HepG2 (cell line): ENCODE data around the gene TRPT1. TPM values are rescaled to one million over a fixed set of nuclear protein-coding genes. Genes with fewer than 3 reads are reported as not detected.
A peak's percentile ranks its signal among the peaks of the same experiment; 100 is the strongest.

ENCODE experiments used
- ATF4 ChIP-seq, 2 experiments: fragments of 450-650 bp in 1 of 2; sonication (generic) in 1 of 2; formaldehyde crosslinking; IDR thresholded peaks; 2 replicates each; pipeline versions ENCODE4 v1.5.0 to v1.8.0; 2020 to 2022; ENCODE audit warnings: mild to moderate bottlenecking in 1 of 2, missing genetic modification reagents in 1 of 2
- CEBPG ChIP-seq: IDR thresholded peaks from 2 replicates; pipeline ENCODE4 v1.6.1; 2016
- ESRRA ChIP-seq: sonication (generic); formaldehyde crosslinking; IDR thresholded peaks from 2 replicates; pipeline ENCODE4 v1.5.1; 2020; ENCODE audit warnings: mild to moderate bottlenecking, low read depth, missing genetic modification reagents
- NR2F6 ChIP-seq, 2 experiments: IDR thresholded peaks; 2 replicates each; pipeline ENCODE4 v1.6.1; 2016; ENCODE audit warnings: antibody characterized with exemption in 1 of 2, mild to moderate bottlenecking in 1 of 2
- SAP130 ChIP-seq: IDR thresholded peaks from 2 replicates; pipeline ENCODE4 v1.6.1; 2016; ENCODE audit warnings: low read depth
- SP1 ChIP-seq, 2 experiments: fragments of 450-650 bp in 1 of 2; sonication (generic) in 1 of 2; formaldehyde crosslinking in 1 of 2; IDR thresholded peaks; 2 replicates each; pipeline versions ENCODE4 v1.4.0 to v1.6.1; 2016 to 2020; ENCODE audit warnings: missing genetic modification reagents in 1 of 2
- TBL1XR1 ChIP-seq: fragments of 150-350 bp; IDR thresholded peaks from 2 replicates; pipeline ENCODE4 v1.6.1; 2014; ENCODE audit warnings: borderline replicate concordance, low read length; ENCODE audit not compliant: partially characterized antibody
- U2AF1 ChIP-seq: fragments of 200-400 bp; formaldehyde crosslinking; optimal IDR thresholded peaks from 2 replicates; pipeline ENCODE3; 2017; ENCODE audit warnings: mild to moderate bottlenecking, low read depth, low read length
- UBTF ChIP-seq: sonication (generic); formaldehyde crosslinking; IDR thresholded peaks from 2 replicates; pipeline ENCODE4 v1.4.0; 2020; ENCODE audit warnings: mild to moderate bottlenecking, missing genetic modification reagents
- ZKSCAN5 ChIP-seq: sonication (generic); formaldehyde crosslinking; IDR thresholded peaks from 2 replicates; pipeline ENCODE4 v1.5.1; 2020; ENCODE audit warnings: mild to moderate bottlenecking, missing genetic modification reagents
- ZNF10 ChIP-seq: sonication (generic); formaldehyde crosslinking; IDR thresholded peaks from 2 replicates; pipeline ENCODE4 v1.4.0; 2020; ENCODE audit warnings: mild to moderate bottlenecking, low read depth, missing genetic modification reagents, borderline replicate concordance
- ZNF331 ChIP-seq: sonication (generic); formaldehyde crosslinking; IDR thresholded peaks from 2 replicates; pipeline ENCODE4 v1.4.0; 2020; ENCODE audit warnings: missing genetic modification reagents
- ZNF792 ChIP-seq: IDR thresholded peaks from 2 replicates; pipeline ENCODE4 v1.6.1; 2016
- polyA plus RNA-seq, 8 experiments: library from polyadenylated mRNA; depleted of rRNA in 3 of 8; stranded (reverse) in 7 of 8; unstranded in 1 of 8; fragments of >200 nt; fragmentation: Illumina TruSeq in 4 of 8; extraction: Trizol in 4 of 8; gene quantifications; 2 replicates each; pipeline versions ENCODE4 v1.2.1 to v1.2.3, GENCODE V29; 2011 to 2016; ENCODE audit warnings: low read depth in 4 of 8, missing spikeins in 1 of 8, mixed read lengths in 1 of 8; ENCODE audit not compliant: insufficient read depth in 1 of 8
- total RNA-seq, 5 experiments: library from RNA; depleted of rRNA; stranded (reverse); fragments of >200 nt; fragmentation: Illumina TruSeq; extraction: Trizol; gene quantifications; 2 replicates each; pipeline ENCODE4 v1.2.3, GENCODE V29; 2016; ENCODE audit warnings: low read depth in 1 of 5
- TF ChIP-seq, protein P1 (sequence below): sonication (generic); formaldehyde crosslinking; IDR thresholded peaks from 2 replicates; pipeline ENCODE4 v1.4.0; 2020; ENCODE audit warnings: missing genetic modification reagents
- TF ChIP-seq, protein P2 (sequence below): IDR thresholded peaks from 2 replicates; pipeline ENCODE4 v1.6.1; 2016; ENCODE audit warnings: low read depth
- TF ChIP-seq, protein P3 (sequence below): sonication (generic); formaldehyde crosslinking; conservative IDR thresholded peaks from 2 replicates; pipeline ENCODE4 v1.8.0; 2022; ENCODE audit warnings: missing genetic modification reagents
- TF ChIP-seq, protein P4 (sequence below): sonication (generic); formaldehyde crosslinking; IDR thresholded peaks from 2 replicates; pipeline ENCODE4 v1.5.1; 2020; ENCODE audit warnings: mild to moderate bottlenecking, moderate library complexity, missing genetic modification reagents

The TRPT1 gene
- total and polyA plus RNA-seq, 2 of the 13 experiments (the other 11 are each of a cell fraction or from before 2014, with no cell fraction given) = 24.8 to 40.7 TPM

- TF ChIP-seq UBTF (CRISPR knock-in tag) (peak; percentile 69), SP1 (IDR thresholded peaks at IDR 0.05) (no peak), SP1 (CRISPR knock-in tag; IDR thresholded peaks at IDR 0.05) (peak; percentile 91), ATF4 (CRISPR knock-in tag; IDR thresholded peaks at IDR 0.05) (no peak; a peak in 1 of 4 replicates), ZNF792 (CRISPR knock-in tag) (0 out of 2 replicates have a peak, but pooled peaks have one; percentile 22), ZNF10 (CRISPR knock-in tag) (no peak), ZNF331 (CRISPR knock-in tag) (peak; percentile 46), TBL1XR1 (peak; percentile 45), SAP130 (peak; percentile 95), CEBPG (CRISPR knock-in tag) (peak; percentile 88), NR2F6 (IDR thresholded peaks at IDR 0.05) (peak; percentile 52), NR2F6 (CRISPR knock-in tag; IDR thresholded peaks at IDR 0.05) (peak; percentile 83), ESRRA (peak; percentile 57; the same call in 1 of the 2 replicates), ZKSCAN5 (no peak), U2AF1 (peak; percentile 46)
- TF ChIP-seq, protein P1, sequence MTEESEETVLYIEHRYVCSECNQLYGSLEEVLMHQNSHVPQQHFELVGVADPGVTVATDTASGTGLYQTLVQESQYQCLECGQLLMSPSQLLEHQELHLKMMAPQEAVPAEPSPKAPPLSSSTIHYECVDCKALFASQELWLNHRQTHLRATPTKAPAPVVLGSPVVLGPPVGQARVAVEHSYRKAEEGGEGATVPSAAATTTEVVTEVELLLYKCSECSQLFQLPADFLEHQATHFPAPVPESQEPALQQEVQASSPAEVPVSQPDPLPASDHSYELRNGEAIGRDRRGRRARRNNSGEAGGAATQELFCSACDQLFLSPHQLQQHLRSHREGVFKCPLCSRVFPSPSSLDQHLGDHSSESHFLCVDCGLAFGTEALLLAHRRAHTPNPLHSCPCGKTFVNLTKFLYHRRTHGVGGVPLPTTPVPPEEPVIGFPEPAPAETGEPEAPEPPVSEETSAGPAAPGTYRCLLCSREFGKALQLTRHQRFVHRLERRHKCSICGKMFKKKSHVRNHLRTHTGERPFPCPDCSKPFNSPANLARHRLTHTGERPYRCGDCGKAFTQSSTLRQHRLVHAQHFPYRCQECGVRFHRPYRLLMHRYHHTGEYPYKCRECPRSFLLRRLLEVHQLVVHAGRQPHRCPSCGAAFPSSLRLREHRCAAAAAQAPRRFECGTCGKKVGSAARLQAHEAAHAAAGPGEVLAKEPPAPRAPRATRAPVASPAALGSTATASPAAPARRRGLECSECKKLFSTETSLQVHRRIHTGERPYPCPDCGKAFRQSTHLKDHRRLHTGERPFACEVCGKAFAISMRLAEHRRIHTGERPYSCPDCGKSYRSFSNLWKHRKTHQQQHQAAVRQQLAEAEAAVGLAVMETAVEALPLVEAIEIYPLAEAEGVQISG (CRISPR knock-in tag) = peak; percentile 96
- TF ChIP-seq, protein P2, sequence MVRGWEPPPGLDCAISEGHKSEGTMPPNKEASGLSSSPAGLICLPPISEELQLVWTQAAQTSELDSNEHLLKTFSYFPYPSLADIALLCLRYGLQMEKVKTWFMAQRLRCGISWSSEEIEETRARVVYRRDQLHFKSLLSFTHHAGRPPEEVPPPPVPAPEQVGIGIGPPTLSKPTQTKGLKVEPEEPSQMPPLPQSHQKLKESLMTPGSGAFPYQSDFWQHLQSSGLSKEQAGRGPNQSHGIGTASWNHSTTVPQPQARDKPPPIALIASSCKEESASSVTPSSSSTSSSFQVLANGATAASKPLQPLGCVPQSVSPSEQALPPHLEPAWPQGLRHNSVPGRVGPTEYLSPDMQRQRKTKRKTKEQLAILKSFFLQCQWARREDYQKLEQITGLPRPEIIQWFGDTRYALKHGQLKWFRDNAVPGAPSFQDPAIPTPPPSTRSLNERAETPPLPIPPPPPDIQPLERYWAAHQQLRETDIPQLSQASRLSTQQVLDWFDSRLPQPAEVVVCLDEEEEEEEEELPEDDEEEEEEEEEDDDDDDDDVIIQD (CRISPR knock-in tag) = peak; percentile 47; the same call in 1 of the 2 replicates
- TF ChIP-seq, protein P3, sequence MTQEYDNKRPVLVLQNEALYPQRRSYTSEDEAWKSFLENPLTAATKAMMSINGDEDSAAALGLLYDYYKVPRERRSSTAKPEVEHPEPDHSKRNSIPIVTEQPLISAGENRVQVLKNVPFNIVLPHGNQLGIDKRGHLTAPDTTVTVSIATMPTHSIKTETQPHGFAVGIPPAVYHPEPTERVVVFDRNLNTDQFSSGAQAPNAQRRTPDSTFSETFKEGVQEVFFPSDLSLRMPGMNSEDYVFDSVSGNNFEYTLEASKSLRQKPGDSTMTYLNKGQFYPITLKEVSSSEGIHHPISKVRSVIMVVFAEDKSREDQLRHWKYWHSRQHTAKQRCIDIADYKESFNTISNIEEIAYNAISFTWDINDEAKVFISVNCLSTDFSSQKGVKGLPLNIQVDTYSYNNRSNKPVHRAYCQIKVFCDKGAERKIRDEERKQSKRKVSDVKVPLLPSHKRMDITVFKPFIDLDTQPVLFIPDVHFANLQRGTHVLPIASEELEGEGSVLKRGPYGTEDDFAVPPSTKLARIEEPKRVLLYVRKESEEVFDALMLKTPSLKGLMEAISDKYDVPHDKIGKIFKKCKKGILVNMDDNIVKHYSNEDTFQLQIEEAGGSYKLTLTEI = no peak
- TF ChIP-seq, protein P4, sequence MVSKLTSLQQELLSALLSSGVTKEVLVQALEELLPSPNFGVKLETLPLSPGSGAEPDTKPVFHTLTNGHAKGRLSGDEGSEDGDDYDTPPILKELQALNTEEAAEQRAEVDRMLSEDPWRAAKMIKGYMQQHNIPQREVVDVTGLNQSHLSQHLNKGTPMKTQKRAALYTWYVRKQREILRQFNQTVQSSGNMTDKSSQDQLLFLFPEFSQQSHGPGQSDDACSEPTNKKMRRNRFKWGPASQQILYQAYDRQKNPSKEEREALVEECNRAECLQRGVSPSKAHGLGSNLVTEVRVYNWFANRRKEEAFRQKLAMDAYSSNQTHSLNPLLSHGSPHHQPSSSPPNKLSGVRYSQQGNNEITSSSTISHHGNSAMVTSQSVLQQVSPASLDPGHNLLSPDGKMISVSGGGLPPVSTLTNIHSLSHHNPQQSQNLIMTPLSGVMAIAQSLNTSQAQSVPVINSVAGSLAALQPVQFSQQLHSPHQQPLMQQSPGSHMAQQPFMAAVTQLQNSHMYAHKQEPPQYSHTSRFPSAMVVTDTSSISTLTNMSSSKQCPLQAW = peak; percentile 94
Measured at GRCh38 chr11:64269540-64270220, 43.7 kb upstream of the TRPT1 start (continued).
